ENCODE results near the gene LMNTD2.

The LMNTD2 gene

DNA sequence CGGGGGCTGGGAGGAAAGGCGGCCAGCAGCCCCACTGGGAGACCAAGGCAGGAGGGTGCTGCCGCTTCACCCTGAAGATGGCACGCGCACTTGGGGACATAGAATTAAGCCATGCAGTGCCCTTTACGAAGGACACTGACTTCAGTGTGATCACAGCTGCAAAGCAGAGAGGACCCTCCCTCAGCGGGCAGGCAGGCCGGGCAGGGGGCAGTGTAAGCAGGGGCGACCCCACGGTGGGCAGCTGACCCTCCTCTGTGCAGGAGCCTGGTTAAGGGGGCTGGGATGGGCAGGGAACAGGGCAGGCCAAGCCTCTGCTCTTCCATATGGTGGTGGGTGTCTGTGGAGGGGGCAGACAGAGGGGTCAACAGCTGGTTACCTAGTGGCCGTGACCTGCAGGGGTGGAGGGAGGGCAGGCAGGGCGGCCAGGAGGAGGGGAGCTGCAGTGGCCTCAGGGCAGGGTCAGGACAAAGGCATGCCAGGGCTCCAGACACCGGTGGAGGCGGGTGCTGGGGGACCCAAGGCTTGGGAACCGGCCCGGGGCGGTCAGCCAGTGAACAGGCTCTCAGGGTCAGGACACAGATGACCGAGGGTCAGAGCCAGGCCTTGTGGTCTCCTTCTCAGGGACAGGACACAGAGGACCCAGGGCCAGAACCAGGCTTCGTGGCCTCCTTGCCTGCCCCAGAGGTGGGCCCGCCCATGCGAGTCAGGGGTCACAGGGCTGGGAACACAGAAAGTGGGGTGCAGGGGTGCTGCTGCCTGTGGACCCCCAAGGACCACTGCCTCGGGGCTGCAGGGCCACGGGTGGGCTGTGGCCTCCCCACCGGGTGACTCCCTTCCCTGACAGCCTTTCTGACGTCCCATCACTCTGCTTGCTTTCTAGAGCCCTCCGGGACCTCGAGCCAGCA, 7.2 kb downstream of the LMNTD2 start:
- DNase-seq (ENCODE audit: low read depth): no peak

DNA sequence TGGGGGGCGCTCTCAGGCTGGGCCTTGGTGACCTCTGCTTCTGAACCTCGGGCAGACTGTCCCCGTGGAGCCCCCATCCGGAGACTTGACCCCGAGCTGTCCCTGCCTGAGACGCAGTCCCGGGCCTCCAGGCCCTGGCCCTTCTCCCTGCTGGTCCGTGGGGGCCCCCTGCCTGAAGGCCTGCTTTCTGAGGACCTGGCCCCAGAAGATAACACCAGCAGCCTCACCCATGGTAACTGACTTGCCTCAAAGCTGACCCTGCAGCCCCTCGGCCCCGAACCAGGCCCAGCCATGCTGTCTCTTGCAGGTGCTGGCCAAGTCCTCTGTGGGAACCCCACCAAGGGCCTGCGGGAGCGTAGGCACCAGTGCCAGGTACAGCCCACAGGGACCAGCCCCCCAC, 8.9 kb downstream of the LMNTD2 start:
- no peak for DNase-seq (ENCODE audit: low read depth)

DNA sequence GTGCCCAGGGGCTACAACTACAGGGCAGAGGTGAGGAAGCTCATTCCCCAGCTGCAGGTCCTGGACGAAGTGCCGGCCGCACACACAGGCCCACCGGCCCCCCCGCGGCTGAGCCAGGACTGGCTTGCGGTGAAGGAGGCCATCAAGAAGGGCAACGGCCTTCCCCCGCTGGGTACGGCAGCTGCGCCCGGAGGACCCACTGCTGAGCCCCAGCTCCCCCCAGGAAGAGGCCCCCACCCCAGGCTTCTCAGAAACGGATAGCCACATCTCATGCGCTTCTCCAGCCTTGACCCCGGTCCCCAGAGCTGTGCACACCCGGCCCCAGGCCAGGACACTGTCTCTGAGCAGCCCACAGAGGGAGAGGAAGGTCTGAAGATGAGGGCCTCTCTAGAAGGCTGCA, 9.4 kb downstream of the LMNTD2 start:
- DNase-seq (ENCODE audit: low read depth): no peak

DNA sequence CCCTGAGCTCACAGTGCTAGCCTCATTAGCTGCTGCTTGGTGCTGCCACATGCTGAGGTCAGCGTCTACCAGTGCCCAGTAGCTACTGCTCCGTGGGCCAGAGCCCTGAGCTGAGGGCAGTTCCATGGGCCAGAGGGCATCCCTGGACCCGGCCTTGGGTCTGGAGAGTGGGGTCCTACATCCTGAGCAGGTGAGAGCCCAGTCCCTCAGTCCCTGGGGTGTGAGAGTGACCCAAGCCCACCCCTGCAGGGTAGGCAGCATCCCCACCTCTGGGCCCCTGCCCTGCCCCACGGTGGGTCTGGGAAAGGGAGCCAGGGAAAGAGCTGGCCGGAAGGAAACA, 9.8 kb downstream of the LMNTD2 start:
- no peak for DNase-seq (ENCODE audit: low read depth)

DNA sequence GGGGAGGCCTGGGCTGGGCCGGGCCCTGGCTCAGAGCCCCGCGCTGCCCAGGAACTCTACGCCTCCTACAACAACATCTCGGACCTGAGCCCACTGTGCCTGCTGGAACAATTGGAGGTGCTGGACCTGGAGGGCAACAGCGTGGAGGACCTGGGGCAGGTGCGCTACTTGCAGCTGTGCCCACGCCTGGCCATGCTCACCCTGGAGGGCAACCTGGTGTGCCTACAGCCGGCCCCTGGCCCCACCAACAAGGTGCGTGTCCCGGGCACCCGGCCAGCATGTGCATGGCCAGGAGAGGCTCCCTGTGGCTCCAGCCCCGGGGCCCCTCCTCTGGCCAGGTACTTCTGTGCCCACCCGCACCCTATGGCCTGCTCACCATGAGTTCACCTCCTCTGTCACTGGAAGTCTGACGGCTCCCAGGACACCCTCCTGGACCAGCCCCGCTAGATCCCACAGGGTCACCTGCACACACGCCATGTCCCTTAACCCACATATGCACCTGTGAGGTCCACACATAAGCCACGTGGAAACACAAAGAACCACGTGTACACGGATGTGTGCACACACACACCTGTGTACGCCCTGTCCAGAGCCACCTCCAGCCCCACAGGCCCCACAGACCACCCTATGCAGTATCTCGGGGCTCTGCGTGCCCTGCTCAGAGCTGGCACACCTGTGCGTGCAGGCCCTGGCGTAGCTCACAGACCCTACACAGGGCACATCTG, 10.4 kb downstream of the LMNTD2 start:
- DNase-seq (ENCODE audit: low read depth): no peak

DNA sequence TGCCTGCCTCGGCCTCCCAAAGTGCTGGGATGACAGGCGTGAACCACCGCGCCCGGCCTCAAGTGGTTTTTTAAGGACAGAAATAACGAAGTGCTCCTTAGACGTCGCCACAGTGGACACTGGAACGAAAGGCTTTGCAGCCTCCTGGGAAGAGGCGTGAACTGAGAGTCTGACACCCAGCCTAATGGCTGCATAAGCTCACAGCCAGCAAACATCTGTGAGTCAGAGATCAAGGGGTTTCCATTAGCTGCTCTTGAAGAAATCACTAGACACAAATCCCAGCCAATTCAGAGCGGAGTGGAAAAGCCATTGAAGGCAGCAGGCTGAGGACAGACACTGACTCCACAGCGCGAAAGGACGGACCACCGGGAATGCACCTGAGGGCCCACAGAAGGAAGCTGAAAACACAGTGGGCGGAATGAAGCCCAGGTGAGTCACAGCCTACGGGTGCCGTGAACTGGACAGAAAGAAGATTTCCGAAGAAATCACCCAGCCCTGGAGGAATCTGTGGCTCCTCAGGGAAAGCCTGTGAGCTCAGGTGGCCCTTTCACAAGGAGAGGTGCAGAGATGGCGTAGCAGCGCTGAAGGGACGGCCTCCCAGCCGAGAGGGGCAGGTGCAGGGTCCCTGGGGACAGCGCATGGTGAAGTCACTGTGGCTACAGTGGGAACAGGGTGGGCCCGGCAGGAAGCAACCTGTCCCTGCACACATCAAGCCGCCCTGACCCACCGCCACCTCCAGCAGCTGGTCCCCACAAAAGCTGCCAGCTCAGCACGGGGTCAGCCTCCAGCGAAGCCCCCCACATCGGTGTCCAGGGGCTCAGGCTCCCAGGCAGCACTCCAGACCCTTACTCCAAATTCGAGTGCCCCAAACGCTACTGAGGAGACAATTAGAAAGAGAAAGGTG, 11.6 kb downstream of the LMNTD2 start:
- no peak for DNase-seq (ENCODE audit: low read depth)

DNA sequence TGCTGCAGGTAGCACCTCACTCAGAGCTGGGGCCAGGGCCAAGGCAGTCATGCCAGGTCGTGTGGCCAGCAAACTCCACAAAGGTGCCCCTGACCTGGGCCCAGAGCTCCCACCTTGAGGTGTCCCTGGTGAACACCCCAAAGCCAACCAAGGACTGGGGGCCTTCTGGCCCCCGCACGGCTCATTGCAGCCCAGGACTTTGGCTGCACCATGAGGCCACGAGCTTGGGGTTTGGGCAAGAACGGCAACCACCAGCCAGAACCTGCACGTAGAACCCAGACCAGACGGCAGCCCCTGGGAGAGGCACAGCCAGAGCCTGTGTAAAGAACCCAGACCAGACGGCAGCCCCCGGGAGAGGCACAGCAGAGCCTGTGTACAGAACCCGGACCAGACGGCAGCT, 15.4 kb downstream of the LMNTD2 start:
- no peak for DNase-seq (ENCODE audit: low read depth)

DNA sequence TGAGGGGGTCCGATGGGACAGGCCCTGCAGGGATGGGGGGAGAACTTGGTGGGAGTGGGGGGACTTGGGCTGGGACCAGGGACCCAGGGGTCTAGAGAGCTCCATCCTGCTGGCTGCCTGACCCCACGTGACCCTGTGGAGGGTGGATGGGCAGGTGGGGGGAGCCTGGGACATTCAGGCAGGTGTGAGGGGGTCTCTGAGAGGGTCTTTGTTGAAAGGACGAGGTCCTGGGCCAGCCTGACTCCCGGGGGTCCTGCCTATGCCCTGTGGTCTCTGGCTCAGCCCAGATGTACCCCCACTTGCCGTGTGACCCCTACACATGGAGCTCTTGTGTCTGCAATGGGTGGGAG, 15.7 kb downstream of the LMNTD2 start:
- DNase-seq (ENCODE audit: low read depth): no peak

DNA sequence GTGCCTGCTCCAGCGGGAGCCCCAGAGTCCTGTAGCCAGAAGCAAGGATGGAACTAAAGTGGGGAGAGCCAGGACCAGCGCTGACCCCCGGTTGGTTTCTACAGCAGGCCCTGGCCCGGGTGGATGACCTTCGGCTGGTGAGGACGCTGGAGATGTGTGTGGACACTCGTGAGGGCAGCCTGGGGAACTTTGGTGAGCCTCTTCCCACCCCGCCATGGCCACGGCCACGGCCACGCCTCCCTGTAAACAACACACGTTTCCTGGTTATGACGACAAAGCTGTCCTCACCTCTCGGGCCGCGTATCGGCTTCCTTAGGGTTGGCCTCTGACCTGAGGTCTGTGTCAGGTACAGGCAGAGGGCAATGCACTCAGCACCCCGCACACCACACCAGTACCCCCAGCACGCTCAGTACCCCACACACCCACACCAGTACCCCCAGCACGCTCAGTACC, 19.1 kb downstream of the LMNTD2 start:
- DNase-seq (ENCODE audit: low read depth): no peak

DNA sequence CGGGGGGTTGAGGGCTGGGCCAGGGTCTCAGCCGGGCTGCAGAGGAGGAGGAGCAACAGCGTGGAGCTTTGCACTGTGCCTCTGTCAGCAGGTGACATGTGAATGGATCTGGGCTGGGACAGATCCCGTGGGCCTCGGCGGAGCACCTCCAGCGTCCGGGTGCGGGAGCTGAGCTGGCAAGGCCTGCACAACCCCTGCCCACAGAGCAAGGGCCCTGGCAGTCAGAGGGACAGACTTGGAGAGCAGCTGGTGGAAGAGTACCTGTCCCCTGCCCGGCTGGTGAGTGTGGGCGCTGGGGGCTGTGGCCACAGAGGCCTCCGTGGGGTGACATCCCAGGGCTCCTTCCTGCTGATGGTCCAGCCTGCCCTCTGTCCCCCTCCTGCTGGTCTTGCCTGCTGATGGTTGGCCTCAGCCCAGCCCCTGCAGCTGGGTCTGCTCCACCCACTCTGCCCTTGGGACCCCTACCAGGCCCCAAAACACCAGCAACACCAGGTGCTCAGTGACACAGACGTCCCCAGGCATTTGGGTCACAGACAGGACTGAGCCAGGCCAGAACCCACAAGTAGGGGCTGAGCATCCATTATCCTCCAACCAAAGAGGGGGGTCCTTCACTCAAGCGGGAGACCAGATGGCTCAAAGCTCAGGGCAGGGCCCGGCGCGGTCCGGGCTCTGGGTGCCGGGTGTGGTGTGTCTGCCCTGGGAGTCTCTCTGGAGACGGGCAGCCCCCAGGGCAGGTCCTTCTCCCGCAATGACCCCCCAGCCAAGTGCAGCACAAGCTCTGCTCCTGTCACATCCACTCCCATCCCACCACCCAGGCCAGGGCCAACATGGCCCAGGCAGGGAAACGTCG, 19.7 kb downstream of the LMNTD2 start:
- no peak for DNase-seq (ENCODE audit: low read depth)

DNA sequence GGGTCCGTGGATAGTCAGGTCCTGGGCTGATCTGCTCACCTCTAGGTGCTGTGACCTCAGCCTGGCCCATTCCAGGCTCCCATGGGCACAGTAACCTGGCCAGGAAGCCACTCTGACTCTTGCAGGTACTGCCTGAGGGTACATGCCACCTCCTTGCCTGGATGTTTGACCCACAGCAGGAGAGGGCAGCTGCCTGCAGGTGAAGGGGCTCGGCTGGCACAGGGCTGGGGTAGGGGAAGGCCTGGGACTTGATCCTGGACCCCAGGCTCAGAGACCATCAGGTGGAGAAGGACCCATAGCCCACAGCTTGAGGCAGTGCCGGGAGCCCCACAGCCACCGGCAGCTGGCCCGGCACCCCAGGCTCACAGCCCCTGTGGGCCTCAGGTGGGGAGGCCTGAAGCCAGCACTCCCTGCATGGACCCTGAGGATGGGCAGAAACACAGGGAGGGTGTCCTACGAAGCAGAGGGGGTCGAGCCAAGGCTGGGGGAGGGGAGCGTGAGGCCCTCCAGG, 20.5 kb downstream of the LMNTD2 start:
- DNase-seq (ENCODE audit: low read depth): no peak

DNA sequence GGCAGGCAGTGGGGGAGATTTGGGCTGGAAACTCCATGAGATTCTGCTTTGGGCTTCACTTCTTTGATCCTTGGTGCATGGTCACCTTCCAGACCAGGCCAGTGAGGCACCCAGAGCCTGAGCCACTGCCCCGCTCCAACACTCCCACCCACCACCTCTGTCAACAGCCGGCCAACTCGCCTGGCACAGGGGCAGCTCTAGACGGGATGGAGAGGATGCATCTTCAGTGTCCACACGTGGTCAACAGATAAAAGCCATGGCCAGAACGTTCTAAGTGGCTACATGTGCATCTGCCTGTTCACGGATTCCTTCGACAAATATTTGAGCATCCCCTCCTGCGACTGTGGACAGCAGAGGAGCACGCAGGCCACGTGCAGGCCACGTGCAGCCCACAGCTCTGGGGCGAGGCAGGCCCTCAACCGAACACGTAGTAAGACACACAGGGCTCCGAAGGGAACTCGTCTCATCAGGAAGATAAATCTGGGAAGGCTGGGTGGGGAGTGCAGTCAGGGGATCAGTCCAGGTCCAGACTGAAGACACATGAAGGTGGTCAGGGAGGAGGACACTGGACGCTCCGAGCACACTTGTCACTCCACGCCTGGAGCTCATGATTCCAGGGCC, 22.0 kb downstream of the LMNTD2 start:
- no peak for DNase-seq (ENCODE audit: low read depth)

DNA sequence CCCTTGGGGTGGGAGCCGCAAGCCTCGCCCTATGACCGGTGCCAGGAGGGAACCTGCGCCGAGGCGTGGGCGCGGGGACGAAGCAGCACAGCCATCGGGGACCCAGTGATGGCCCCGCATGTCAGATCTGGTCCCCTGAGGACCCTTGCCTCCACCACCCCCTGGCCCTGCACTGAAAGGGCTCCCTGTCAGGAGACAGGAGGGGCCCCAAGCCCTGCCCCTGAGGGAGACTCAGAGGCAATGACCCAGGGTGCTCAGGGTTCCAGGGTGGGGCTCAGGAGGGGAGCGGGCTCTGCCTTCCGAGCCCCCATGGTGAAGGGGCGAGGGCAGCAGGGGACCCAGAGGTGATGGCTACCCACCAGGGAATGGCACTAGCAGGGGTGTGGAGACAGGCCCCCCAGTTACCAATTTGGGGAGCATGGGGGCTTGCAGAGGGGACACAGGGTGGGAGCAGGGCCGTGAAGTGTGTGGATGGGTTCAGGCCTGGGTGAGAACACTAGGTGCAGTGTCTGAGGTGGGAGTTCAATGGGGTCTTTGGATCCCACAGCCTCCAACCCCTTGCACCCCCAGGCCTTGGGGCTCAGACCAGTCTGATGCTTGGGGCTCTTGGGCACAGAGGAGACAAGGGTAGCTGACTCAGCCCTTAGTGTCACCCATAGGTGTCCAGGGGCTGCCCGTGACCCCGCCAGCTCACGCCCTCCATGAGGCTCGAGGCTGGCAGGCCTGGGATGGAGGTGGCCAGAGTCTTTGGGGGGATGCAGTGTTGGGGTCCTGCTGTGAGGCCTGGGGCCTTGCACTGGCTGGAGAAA, 22.7 kb downstream of the LMNTD2 start:
- DNase-seq (ENCODE audit: low read depth): no peak

DNA sequence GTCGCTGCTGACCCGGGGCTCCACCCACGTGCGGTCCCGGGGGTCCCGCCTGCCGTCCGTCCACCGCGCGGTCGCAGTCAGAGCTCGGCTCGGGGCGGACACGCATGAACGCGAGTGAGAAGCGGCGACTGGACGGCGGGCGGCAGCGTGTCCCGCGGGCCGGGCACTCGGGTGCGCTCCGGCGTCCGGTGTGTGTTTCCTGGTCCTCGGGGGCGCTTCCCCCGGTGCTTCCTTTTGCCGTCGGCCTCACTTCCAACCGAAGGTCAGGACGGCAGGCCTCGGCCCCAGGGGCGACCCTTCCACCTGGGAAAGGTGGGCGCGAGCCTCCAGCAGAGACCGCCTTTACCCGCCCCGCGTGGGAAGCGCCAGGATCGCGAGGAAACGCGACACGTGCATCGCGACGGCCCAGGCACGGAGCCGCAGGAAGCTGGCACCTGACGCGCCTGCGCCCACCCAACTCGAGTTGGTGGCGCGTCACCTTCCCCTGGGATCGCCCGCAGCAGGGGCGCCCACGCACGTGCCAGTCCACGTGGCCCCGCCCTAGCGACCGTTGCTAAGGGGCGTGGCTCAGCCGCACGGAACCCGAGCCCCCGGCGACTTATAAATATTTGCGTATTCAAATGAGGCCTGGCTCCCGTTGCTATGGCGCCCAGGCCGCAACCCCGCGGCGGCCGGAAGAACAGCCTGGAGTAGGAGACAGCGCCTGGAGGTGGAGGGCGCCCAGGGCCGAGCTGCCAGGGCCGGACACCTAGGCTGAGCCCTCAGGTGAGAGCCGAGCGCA, 23.5 kb downstream of the LMNTD2 start, which contains the start of gene LRRC56:
Gene LRRC56, plus strand, starts transcription at position 687 of the 781 bp plus-strand sequence. CDS start 3,158 bp downstream, outside the sequence.
- peak; percentile 13 for DNase-seq (ENCODE audit: low read depth)

DNA sequence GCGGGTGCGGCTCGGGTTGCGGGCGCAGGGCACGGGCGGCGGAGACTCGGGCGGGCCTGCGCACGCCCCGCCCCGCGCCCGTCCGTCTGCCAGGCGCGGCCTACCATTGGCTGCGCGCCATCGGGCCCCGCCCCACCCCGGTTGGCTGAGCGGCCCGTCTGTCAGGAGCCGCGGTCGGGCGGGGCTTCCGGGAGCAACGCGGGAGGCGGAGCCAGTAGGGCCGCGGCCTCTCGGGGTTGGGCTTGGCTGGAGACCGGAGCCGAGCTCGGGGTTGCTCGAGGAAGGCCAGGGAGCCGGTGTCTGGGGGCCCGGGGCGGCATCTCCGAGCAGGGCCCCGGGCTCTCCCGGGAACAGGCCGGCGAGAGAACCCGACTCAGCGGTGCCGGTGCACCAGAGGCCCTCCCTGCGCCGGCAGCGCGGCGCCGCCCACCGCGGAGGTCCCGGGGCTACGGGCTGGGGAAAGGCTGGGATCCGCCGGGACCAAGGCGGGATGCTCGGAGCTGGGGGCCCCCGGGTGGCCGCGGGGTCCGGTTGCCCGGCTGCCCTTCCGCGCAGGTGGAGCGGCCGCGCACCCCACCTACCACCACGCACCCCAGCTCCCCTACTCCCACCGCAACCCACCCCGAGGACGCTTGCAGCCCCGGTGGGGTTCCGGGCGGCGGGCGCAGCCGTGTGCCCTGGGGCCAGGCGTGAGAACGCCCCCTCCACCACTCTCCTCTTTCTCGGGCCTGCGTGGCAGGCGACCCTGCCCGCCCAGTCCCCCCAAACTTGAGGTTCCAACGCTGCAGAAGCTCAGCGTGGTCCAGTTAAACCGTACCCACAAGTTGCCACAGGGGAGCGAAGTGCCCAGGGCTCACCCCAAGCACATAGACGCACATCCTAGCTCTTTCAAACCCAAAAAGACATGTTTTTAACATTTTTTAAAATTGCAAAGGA, 24.8 kb downstream of the LMNTD2 start, which contains the start of gene HRAS:
Gene HRAS, minus strand, starts transcription at position 58 of the 936 bp plus-strand sequence.
- DNase-seq (ENCODE audit: low read depth): peak; percentile 60

DNA sequence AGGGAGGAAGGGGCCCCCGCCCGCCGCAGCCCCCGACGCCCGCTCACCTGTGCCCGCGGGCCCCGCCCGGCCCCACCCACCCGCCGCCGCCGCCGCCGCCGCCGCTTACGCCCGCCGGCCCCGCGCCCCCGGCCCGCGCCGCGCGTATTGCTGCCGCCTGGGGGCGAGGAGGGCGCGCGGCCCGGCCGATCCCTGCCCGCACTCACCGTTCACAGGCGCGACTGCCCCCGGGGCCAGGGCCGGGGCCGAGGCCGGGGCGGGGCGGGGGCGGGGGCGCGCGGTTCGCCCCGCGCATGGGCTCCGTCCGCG, 25.4 kb downstream of the LMNTD2 start:
- no peak for DNase-seq (ENCODE audit: low read depth)

DNA sequence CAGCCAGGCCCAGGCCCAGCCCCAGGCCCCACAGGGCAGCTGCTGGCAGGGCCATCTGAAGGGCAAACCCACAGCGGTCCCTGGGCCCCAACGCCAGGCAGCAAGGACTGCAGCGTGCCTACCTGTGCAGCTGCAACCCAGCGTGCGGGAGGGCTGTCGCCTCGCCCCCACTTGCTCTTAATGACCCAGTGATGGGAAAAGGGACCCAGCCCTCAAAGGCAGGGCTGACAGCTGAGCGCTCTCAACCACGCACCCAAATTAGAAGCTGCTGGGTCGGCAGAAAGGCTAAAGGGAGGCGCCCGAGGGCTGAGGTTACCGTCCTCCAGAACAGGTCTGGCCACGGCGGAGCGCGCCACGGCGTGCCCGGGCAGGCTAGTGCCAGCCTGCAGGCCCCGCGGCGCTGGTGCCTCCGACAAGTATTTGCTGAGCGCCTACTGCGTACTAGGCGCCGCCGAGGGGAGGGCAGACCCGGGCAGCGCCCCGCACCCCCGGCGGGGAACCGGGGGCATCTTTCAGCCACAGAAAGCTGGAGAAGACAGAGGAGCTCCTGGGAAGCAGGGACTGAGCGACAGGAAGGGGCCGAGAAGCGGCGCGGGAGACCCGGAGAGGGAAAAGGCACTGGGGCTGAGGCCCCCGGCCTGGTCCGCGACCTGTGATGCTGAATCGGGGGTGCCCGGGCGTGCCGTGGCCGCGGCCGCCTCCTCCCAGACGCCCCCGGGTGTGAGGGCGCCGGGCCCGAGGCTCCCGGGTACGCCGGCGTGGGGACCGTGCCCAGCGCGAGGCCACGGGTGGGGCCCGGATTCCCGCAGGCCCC, 25.9 kb downstream of the LMNTD2 start:
- DNase-seq (ENCODE audit: low read depth): no peak

All from non-pigmented ciliary epithelial cell (primary cell).